ENCODE measurements around the gene MDM1. TPM values are rescaled to one million over a fixed set of nuclear protein-coding genes. Genes with fewer than 3 reads are reported as not detected.

The MDM1 gene
- total and polyA plus RNA-seq, 7 donors, result 4.2 to 113 (median 73.3) TPM

- TF ChIP-seq EP300 (IDR thresholded peaks at IDR 0.05) (no peak), POLR2AphosphoS5 (IDR thresholded peaks at IDR 0.05) (peak in 2 of 4 donors; percentile 21 to 31), POLR2A (IDR thresholded peaks at IDR 0.05) (no peak), CTCF (IDR thresholded peaks at IDR 0.05) (no peak)
- no peak for DNase-seq
- Histone ChIP-seq H3K27ac (peak overlapping the region; percentile 39 to 89 (median 80)), H3K9me3 (no peaks in the 10 kb centered on the region), H3K4me1 (peaks cover 0 to 41% (median 35%) of the 10 kb centered on the region in 4 donors), H3K4me3 (peak overlapping the region; percentile 19 to 49 (median 42)), H3K27me3 (no peaks in the 10 kb centered on the region), H3K36me3 (no peaks in the 10 kb centered on the region)
- WGBS, 2 donors, result 65 to 66% methylated on average over 6 of the region's 6 CpGs
- intact Hi-C loops (cut with DNase I), result no loop called here
Observed at GRCh38 chr12:68245180-68246021, 86.8 kb downstream of the MDM1 start.

Other genes with a start within 250 kb of the MDM1 start
- not detected for gene IFNG, start 172.6 kb downstream of the MDM1 start, total RNA-seq
- 1 to 10 TPM in 1 of 3 donors, not detected in 2; 1.2 TPM for gene IFNG, start 172.6 kb downstream of the MDM1 start, polyA plus RNA-seq
- under 1 TPM in 1 of 4 donors, not detected in 3; 0.36 TPM for gene IL26, start 106.6 kb downstream of the MDM1 start, total RNA-seq
- gene IL26, start 106.6 kb downstream of the MDM1 start, polyA plus RNA-seq, result under 1 TPM in 1 of 3 donors, not detected in 2; 0.22 TPM
- gene IL22, start 78.8 kb downstream of the MDM1 start, total RNA-seq, result not detected
- gene IL22, start 78.8 kb downstream of the MDM1 start, polyA plus RNA-seq, result 1 to 10 TPM in 1 of 3 donors, not detected in 2; 1.2 TPM